NOMO-1 (cell line): ENCODE data around the gene TACR1.
"Not testable (repeated sequence)": the region's sequence is repeated elsewhere in the genome, so short reads cannot be mapped to it uniquely, and the experiment has no call there.

Source experiments
- DNase-seq, 2 experiments: peaks; one replicate each; lab custom pipeline; 2025; ENCODE audit not compliant: unreplicated experiment in 2 of 2; lab: John Stamatoyannopoulos, UW

The TACR1 gene

DNA sequence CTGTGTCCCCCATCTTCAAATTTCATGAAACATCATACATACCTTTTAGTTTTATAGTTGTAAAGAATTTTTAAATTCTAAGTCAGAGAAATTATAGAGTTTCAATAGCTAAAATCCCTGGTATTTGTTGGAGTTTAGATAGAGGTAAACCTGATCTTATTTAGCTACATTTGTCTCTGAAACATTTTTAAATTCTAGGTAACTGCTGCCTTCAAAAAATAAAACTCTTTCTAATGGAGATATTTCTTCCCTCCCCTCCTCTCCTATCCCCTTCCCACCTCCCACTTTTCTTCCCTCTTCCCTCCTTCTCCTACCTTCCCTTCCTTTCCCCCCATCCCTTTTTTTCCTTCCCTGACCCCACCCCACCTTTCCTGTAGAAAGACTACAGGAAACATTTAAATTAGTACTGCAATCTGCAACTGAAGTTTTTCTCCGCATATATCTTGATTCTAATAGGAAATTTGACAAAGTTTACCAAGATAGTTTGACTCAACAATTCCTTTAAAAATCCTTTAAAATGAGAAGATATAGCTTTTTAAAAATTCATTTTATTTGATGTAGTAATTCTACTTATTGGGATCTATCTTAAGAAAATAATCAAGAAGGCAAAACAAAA, 4.1 kb downstream of the TACR1 start:
- DNase-seq: no peak

DNA sequence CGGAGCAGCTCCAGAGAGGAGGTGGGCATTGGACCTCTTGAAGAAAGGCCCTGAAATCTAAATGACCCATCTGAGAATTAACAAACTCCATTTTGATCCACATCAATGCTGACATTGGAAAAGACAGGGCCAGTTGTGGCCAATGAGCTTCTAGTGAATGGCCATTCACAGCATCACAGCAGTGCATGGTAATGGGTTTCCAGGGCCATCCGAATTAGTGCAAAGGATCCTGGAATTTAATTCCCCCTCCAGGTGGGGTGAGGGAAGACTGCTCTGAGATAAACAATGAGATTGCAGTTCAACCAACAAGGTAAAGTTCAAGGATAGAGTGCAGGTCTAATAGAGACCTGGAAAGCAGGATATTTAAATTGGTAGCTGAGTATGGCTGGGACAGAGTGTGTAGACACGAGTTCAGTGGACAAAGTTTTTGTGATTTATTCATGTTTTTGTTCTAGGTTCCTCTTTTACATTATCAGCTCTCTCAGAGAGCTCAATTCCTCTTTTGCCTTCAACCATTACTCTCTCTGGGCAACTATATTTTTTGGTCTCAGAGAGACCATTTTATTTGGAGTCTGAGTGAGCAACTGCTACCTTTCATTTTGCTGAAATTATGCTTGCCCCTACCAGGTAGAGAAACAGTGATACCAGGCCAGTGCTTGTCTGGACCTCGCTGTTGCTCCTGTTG, 5.0 kb downstream of the TACR1 start:
- peak; percentile 7 to 65 for DNase-seq

DNA sequence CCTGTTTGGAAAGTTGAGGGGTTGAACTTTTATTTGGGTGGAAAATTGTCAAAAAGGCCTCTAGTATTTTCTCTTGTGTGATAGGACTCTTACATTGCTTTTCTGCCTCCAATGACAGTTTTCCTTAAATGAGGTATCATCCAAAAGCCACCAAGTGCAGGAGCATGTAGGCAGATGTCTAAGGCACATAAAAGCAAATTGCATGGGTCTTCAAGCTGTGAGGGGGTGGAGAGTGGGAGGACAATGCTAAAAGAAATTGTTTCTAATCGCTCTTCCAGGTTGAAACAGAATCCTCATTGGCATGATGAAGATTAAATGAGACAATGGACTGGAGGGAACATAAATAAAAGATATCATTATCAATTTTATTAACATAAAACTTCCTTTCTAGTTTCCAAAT, 6.8 kb downstream of the TACR1 start:
- DNase-seq: no peak

DNA sequence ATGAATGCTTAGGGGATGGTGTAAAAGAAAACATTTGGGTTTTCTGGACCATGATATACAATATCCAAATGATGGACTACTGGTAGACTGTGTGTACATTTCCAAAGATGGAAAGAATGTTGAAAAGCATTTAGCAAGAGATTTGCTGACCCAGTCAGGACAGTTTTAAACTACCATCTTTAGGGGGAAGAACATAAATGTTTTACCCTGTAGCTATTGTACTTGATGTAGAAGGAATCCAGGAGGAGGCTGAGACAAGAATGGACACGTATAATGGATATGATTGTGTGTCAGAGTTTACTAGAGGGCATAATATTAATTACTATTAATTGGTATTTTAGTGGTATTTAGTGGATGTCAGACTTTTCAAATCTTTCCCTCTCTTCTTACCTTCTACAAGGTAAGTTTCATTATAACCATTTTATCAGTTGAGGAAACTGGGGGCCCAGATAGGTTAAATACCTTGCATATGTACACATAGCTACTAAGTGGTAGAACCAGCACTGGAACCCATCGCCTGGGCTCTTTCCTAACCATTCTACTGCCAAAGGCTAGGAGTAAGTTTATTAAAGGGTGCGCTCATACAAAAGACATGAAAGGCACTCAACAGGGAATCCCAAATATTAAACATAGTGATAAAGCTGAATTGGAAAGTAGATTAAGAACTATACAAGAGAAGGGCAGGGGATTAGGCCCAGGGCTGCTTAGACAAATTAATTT, 8.9 kb downstream of the TACR1 start:
- no peak for DNase-seq

DNA sequence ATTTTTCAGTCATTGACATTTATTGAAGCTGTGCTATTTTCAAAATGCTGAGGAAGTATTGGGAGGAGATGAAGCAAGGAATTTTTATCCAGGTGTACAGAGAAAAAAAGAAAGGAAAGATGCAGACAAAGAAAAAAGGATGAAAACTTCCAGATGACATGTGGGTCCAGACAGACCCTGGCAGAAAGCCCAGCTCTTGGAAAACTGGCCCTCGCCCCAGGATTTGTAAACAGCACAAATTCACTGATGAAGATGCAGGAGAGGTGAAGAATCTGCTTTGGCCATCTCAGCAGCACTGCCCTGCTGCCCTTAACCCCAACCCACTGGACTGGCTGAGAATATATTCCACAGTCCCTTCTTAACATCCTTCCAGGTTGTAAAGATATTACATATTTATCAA, 12.5 kb downstream of the TACR1 start:
- DNase-seq: no peak

DNA sequence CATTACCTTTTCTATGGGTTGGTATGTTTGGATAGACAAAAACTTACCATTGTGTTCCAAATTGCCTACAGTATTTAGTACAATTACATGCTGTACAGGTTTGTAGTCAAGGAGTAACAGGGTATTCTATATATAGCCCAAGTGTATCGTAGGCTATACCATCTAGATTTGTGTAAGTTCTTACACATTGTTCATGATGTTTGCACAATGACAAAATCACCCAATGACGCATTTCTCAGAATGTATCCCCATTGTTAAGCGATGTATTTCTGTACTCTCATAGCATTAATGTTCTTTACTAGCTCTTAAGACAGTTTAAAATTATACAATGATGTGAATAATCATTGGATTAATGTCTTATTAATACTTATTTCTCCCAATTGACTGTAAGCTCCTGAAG, 16.7 kb downstream of the TACR1 start:
- DNase-seq: no peak

- no peak for DNase-seq
These were observed 18.8 kb downstream of the TACR1 start for GRCh38 chr2:75180476-75180875.

DNA sequence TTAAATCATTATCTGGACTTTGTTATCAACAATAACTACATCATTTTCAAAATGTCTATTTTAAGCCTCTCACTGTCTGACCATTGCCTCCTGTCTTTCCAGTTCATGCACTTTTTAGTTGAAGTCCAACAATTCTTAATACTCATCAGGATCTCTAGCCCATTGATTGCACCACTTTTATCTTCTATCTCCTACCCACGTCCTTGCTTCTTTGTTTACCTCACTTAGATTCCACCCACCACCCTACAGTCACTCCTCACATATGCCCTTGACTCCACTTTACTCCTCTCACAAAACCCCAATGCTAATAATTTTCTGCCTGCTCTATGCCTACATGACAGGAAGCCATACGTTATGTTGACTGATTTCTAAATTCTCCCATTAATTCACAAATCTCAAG, 21.9 kb downstream of the TACR1 start:
- no peak for DNase-seq

- DNase-seq: no peak
These were observed 23.9 kb downstream of the TACR1 start for GRCh38 chr2:75175456-75175855.

- no peak for DNase-seq
These were observed 24.3 kb downstream of the TACR1 start for GRCh38 chr2:75174981-75175380.

DNA sequence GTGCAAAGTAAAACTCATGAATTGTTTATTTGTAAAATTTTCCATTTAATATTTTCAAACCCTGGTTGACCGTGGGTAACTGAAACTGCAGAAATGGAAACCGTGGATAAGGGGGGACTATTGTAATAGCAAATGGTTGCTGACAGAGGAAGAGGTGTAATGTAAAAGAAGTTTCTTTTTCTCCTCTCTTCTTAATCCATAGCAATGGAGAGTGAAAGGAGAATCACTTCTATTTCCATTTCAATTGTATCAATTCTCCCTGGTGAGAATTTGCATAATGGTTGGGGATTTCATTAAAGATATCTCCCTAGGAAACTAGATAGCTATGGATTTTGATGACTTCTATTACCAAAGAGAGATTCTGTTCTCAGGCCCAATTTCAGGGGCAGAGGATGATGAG, 24.8 kb downstream of the TACR1 start:
- DNase-seq: no peak

GRCh38 chr2:75173740-75174139, 25.6 kb downstream of the TACR1 start:
- no peak for DNase-seq

- DNase-seq: not testable (repeated sequence)
These were observed 27.9 kb downstream of the TACR1 start for GRCh38 chr2:75171423-75171822.

- DNase-seq: no peak
These were observed 28.4 kb downstream of the TACR1 start for GRCh38 chr2:75170889-75171288.

DNA sequence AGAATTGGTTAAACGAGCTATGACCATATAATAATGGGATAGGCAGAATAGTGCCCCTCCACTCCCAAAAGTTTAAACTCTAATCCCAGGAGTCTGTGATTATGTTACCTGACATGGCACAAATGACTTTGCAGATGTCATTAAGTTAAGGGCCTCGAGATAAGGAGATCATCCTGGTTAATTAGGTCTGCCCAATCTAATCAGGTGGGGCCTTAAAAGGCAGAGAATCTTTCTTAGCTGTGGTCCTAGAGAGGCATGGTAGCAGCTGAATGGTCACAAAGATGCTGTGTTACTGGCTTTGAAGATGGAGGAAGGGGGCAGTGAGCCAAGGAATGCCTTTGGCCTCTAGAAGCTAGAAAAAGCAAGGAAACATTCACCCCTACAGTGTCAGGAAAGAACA, 31.1 kb downstream of the TACR1 start:
- no peak for DNase-seq

- no peak for DNase-seq
These were observed 32.8 kb downstream of the TACR1 start for GRCh38 chr2:75166491-75166890.

DNA sequence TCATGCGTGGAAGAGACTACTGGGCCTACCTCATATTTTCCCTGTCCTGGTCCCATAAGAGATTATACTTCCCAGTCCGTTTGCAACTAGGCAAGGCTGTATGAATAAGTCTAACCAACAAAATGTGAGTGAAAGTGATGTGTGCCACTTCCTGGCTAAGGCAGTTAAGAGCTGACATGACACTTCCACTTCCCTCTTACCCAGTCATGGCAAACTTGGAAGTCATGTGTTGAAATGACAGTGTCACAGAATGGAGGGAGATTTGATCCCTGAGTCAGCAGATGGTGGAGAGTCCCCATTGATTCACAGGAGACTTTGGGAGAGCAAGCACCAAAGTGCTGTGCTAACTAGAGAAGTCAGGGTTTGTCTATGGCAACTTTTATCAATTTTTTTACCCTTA, 36.4 kb downstream of the TACR1 start:
- DNase-seq: peak; percentile 18 to 59

DNA sequence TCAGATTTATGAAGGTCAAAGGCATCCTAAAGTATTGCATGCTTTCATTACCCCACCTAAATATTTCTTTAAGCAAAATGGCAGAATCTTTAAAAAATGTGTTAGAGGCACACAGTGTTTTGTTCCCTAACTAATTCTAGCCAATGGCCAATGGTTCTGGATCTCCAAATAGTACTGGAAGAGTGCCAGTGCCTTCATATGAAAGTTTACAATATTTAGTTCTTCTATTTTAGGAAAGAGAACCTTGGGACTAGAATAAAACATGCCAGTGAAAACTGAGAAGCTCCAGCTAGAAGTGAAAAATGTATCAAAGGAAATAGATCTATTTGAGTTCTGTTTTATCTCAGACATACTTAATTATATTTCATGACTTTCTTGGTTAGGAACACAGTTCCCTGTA, 37.1 kb downstream of the TACR1 start:
- no peak for DNase-seq

DNA sequence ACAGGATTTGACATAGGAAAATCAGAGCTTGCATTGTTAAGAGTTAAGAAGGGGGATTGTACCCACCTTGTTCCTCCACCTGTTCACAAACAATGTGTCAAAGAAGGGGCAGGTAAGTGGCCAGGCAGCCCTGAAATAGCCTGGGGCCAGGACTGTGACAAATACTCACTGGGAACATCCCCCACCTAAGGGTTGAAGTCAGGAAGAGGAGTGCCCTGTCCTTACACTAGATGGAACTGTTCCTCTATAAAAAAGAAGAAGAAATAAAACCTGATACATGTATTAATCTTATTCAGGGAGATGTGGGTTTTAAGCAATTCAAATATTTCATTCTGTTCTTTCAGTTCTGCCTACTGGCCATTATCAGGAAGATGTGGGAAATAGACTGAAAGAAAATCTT, 41.9 kb downstream of the TACR1 start:
- no peak for DNase-seq

GRCh38 chr2:75155115-75155514, 44.2 kb downstream of the TACR1 start:
- no peak for DNase-seq

DNA sequence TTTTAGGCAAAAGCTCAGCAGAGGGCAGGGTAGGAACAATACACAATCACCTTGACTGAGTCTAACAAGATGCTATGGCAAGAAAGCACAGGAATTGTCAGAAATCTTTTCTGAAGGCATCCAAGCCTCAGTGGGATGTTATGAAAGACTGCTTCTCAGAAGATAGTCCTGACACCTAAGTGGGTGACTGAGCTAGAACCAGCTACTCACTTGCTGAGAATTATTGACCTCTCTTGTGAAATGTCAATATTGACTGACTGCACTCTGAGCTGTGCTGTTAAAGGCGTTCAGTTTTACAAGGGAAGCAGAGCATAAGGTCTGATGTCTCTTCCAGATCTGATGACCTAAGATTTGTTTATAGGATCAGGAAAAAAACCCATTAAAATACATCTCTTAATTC, 46.1 kb downstream of the TACR1 start:
- no peak for DNase-seq

GRCh38 chr2:75152243-75152642, 47.1 kb downstream of the TACR1 start:
- not testable (repeated sequence) for DNase-seq
